Natural killer cell (primary cell): ENCODE results near the gene TSPAN17. TPM values are rescaled to one million over a fixed set of nuclear protein-coding genes. Genes with fewer than 3 reads are reported as not detected.

Experiments
- ATAC-seq, 3 donors: fragments of 150-1000 bp in 2 of 3; fragments of 200-7000 bp in 1 of 3; cut with Tn5 transposase; 1 replicate in 1 of 3; 2 replicates in 2 of 3; pipeline ENCODE4 v1.10.0; 2021; ENCODE audit warnings: mild to moderate bottlenecking in 2 of 3, moderate library complexity in 2 of 3
- DNase-seq, 2 donors: peaks; one replicate each; pipeline versions ENCODE4 v3.0.0 to v3.0.0-alpha.2; 2013 to 2021; ENCODE audit warnings: mixed read lengths in 1 of 2
- H3K27ac ChIP-seq: one replicate; pipeline ENCODE4 v1.5.1; 2013; ENCODE audit warnings: mild to moderate bottlenecking, low read length
- H3K27me3 ChIP-seq: one replicate; pipeline ENCODE4 v1.6.1; 2013; ENCODE audit warnings: low read length; ENCODE audit not compliant: control insufficient read depth, insufficient read depth
- H3K36me3 ChIP-seq: one replicate; pipeline ENCODE4 v1.6.1; 2013; ENCODE audit warnings: low read length; ENCODE audit not compliant: control insufficient read depth, insufficient read depth
- H3K4me1 ChIP-seq: one replicate; pipeline ENCODE4 v1.6.1; 2013; ENCODE audit warnings: low read length; ENCODE audit not compliant: control insufficient read depth, insufficient read depth
- H3K4me3 ChIP-seq: one replicate; pipeline ENCODE4 v1.5.1; 2013; ENCODE audit warnings: low read length
- H3K9me3 ChIP-seq: one replicate; pipeline ENCODE4 v1.6.1; 2013; ENCODE audit warnings: low read length; ENCODE audit not compliant: control insufficient read depth, insufficient read depth
- H3K27ac Mint-ChIP-seq, 2 donors: one replicate each; pipeline ENCODE4 v1.8.0; 2022; ENCODE audit warnings: mild to moderate bottlenecking in 2 of 2, mixed read lengths in 2 of 2, moderate library complexity in 1 of 2
- H3K27me3 Mint-ChIP-seq, 2 donors: one replicate each; pipeline ENCODE4 v1.8.0; 2022; ENCODE audit warnings: low read depth in 2 of 2, mixed read lengths in 2 of 2
- H3K36me3 Mint-ChIP-seq: one replicate; pipeline ENCODE4 v1.8.0; 2022; ENCODE audit warnings: mixed read lengths
- H3K4me1 Mint-ChIP-seq, 2 donors: one replicate each; pipeline ENCODE4 v1.8.0; 2022; ENCODE audit warnings: mixed read lengths in 2 of 2
- H3K4me3 Mint-ChIP-seq: one replicate; pipeline ENCODE4 v1.8.0; 2022; ENCODE audit warnings: mild to moderate bottlenecking, moderate library complexity, mixed read lengths
- H3K9me3 Mint-ChIP-seq, 2 donors: one replicate each; pipeline ENCODE4 v1.8.0; 2022; ENCODE audit warnings: mixed read lengths in 2 of 2
- WGBS: methylation state at CpG from one replicate; pipeline ENCODE4 v1.1.7; 2013; ENCODE audit warnings: missing lambda C conversion rate; ENCODE audit not compliant: insufficient coverage; 5-methylcytosine and 5-hydroxymethylcytosine counted together
- intact Hi-C: fragments of 100-400 bp; cut with micrococcal nuclease; formaldehyde crosslinking; loops from one replicate; pipeline ENCODE4 v1.14.2; 2022
- total RNA-seq, 4 donors: library from RNA; stranded (reverse); fragments of 120-200 nt in 1 of 4; gene quantifications; one replicate each; pipeline versions ENCODE4 v1.2.3 to v1.2.4, GENCODE V29; 2013 to 2022
- TF ChIP-seq, protein P1 (sequence below): fragments of 200-600 bp; IDR thresholded peaks from one replicate; pipeline ENCODE4 v1.8.0; 2022; ENCODE audit warnings: antibody characterized with exemption

The TSPAN17 gene
- total RNA-seq, 3 donors from 2014 or later (not counting 1 experiment from before 2014, with no cell fraction given) = 24.1 to 29.4 (median 24.6) TPM

DNA sequence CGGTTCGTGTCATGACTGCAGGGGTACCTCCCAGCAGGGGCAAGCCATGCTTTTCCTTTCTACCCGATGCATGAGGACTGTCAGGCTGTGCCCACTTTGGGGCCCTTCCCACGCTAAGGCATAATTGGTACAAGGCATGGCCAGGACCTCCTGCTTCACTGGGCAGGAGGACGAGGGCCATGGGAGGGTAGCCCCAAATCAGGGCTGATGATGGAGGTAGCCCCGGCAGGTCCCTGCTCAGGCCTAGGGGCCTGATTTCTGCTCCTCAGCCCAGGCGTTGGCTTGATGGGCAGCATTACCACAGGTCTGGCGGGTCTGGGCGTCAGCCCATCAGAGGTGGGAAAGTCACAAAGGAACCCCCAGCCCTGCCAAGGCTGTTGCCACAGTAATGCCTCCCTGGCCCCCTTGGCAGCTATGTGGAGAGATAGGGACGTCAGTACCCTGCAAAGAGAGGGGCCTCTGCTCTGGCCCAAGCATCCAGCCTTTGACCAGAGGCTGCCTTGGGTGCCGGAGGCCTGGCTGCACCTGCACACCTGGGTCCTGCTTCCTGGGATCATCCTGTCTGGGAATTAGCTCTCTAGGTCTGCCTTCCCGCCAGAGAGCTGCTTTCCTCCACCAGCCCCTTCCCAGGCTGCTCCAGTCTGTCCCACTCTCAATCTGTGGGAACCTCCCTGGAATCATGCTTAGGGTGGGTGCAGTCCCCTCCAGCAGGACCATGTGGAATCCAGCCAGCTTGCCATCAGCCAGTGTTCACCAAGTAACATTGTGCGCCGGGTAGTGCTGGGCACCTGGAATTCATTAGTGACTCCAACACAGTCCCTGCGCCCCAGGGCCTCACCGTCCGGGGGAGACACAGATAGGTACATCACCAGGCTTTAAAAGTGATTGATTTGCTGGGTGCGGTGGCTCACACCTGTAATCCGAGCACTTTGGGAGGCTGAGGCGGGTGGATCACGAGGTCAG, 15.4 kb downstream of the TSPAN17 start:
- Histone ChIP-seq H3K36me3 (no peaks in the 10 kb centered on the region), H3K27me3 (no peaks in the 10 kb centered on the region), H3K9me3 (no peaks in the 10 kb centered on the region), H3K4me1 (peaks cover 30% of the 10 kb centered on the region), H3K27ac (no peak overlapping the region), H3K4me3 (no peak overlapping the region)
- no peak overlapping the region for H3K4me3 Mint-ChIP-seq
- no peak for ATAC-seq
- intact Hi-C loops = loop anchor here (5.0 kb wide), 1 partner anchor 155 kb away; no protein-coding TSS in a partner anchor
- no peaks in the 10 kb centered on the region for H3K36me3 Mint-ChIP-seq
- H3K4me1 Mint-ChIP-seq = peaks cover 18 to 33% of the 10 kb centered on the region in 2 donors
- DNase-seq = no peak
- H3K9me3 Mint-ChIP-seq = no peaks in the 10 kb centered on the region
- H3K27ac Mint-ChIP-seq = no peak overlapping the region
- 89% methylated on average over 21 of the region's 21 CpGs for WGBS
- TF ChIP-seq, protein P1, sequence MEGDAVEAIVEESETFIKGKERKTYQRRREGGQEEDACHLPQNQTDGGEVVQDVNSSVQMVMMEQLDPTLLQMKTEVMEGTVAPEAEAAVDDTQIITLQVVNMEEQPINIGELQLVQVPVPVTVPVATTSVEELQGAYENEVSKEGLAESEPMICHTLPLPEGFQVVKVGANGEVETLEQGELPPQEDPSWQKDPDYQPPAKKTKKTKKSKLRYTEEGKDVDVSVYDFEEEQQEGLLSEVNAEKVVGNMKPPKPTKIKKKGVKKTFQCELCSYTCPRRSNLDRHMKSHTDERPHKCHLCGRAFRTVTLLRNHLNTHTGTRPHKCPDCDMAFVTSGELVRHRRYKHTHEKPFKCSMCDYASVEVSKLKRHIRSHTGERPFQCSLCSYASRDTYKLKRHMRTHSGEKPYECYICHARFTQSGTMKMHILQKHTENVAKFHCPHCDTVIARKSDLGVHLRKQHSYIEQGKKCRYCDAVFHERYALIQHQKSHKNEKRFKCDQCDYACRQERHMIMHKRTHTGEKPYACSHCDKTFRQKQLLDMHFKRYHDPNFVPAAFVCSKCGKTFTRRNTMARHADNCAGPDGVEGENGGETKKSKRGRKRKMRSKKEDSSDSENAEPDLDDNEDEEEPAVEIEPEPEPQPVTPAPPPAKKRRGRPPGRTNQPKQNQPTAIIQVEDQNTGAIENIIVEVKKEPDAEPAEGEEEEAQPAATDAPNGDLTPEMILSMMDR = no peak
- H3K27me3 Mint-ChIP-seq = peaks cover 18 to 26% of the 10 kb centered on the region in 2 donors

DNA sequence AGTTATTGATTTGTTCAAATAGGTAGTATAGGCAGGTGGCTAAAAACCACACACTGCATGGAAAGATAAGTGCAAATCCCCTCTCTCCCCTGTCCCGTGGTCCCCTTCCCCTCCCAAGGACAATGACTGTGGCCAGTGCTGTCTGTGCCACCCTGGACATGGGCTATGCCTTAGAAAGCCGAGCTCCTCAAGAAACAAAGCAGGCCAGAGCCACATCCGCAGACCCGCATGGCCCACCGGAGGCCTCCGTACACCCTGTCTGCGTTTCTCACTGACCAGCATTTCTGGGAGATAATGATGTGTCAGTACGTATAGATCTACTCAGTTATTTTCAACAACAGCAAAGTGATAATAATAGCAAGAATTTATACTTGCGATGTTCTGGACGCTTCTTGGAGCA, 16.3 kb downstream of the TSPAN17 start:
- Mint-ChIP-seq H3K27ac (no peak overlapping the region), H3K4me1 (peaks cover 8 to 24% of the 10 kb centered on the region in 2 donors), H3K4me3 (no peak overlapping the region), H3K36me3 (no peaks in the 10 kb centered on the region), H3K27me3 (peaks cover 24 to 27% of the 10 kb centered on the region in 2 donors), H3K9me3 (no peaks in the 10 kb centered on the region)
- Histone ChIP-seq H3K36me3 (no peaks in the 10 kb centered on the region), H3K9me3 (no peaks in the 10 kb centered on the region), H3K4me1 (peaks cover 20% of the 10 kb centered on the region), H3K27me3 (no peaks in the 10 kb centered on the region), H3K27ac (no peak overlapping the region), H3K4me3 (no peak overlapping the region)
- WGBS = 93% methylated on average over 10 of the region's 10 CpGs
- DNase-seq = no peak
- ATAC-seq = no peak
- intact Hi-C loops = loop anchor here (5.0 kb wide), 1 partner anchor 154 kb away; no protein-coding TSS in a partner anchor
- TF ChIP-seq, protein P1 = no peak

DNA sequence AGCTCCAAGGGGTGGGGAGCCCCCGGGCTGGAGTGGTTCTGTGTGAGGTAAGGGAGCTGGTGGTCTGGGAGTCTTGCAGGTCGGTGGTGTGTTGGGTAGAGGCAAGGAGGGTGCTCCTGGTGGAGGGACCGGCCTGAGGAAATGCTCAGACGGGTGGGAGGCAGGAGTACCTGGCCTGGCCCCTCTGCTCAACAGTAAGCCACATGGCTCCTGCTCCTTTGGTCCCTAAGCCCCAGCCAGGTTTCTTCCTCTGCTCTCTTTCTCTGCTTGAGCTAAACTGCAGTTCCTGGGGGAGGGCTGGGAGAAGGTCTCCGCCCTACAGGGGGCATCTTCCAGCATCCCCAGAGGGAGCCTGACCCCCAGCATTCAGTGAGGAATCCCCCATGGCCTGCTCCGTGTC, 17.2 kb downstream of the TSPAN17 start:
- Histone ChIP-seq H3K9me3 (no peaks in the 10 kb centered on the region), H3K27ac (no peak overlapping the region), H3K27me3 (peaks cover 5% of the 10 kb centered on the region), H3K4me1 (peaks cover 11% of the 10 kb centered on the region), H3K36me3 (no peaks in the 10 kb centered on the region), H3K4me3 (no peak overlapping the region)
- H3K4me1 Mint-ChIP-seq = peaks cover 0 to 15% of the 10 kb centered on the region in 2 donors
- H3K27ac Mint-ChIP-seq = no peak overlapping the region
- no peak for DNase-seq
- H3K36me3 Mint-ChIP-seq = no peaks in the 10 kb centered on the region
- TF ChIP-seq, protein P1 = no peak
- no peak overlapping the region for H3K4me3 Mint-ChIP-seq
- intact Hi-C loops = loop anchor here (5.0 kb wide), 1 partner anchor 153 kb away; no protein-coding TSS in a partner anchor
- WGBS = 48% methylated on average over 5 of the region's 6 CpGs
- H3K27me3 Mint-ChIP-seq = peaks cover 24 to 31% of the 10 kb centered on the region in 2 donors
- no peaks in the 10 kb centered on the region for H3K9me3 Mint-ChIP-seq
- no peak for ATAC-seq
